Subcutaneous adipose tissue (tissue), 4 donors: ENCODE measurements around the gene MED13L. TPM values are rescaled to one million over a fixed set of nuclear protein-coding genes. Genes with fewer than 3 reads are reported as not detected.

ENCODE experiments used
- total RNA-seq, 4 donors: library from RNA; depleted of rRNA; stranded (reverse); fragments of >200 nt; gene quantifications; one replicate each; pipeline ENCODE4 v1.1.0, GENCODE V29; 2016
- TF ChIP-seq, protein P1 (sequence below): fragments of 450-650 bp; IDR thresholded peaks from one replicate; pipeline ENCODE4 v1.5.1; 2016; ENCODE audit warnings: low read depth, mild to moderate bottlenecking, control low read depth, antibody characterized with exemption, moderate library complexity

MED13L gene
- total RNA-seq, 4 donors from 2014 or later: 164 to 285 (median 225) TPM

DNA sequence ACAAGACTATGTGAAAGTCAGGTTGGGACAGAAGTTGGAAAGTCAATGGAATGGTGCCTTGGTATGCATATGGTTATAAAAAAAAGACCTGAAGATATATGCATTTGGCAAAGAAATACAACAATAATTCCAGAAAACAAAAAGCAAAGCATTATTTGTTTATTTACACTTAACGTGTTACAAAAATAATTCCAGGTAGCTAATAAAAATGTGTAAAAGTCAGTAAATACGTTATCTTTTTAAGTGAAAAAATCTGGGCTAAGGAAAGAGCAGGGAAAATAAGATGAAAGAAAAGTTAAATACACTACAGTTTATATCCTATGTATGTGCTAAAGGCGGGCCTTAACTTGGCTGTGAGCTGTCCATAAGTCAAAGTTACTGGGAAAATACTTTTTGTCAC, 266.3 kb downstream of the MED13L start:
- TF ChIP-seq, protein P1, sequence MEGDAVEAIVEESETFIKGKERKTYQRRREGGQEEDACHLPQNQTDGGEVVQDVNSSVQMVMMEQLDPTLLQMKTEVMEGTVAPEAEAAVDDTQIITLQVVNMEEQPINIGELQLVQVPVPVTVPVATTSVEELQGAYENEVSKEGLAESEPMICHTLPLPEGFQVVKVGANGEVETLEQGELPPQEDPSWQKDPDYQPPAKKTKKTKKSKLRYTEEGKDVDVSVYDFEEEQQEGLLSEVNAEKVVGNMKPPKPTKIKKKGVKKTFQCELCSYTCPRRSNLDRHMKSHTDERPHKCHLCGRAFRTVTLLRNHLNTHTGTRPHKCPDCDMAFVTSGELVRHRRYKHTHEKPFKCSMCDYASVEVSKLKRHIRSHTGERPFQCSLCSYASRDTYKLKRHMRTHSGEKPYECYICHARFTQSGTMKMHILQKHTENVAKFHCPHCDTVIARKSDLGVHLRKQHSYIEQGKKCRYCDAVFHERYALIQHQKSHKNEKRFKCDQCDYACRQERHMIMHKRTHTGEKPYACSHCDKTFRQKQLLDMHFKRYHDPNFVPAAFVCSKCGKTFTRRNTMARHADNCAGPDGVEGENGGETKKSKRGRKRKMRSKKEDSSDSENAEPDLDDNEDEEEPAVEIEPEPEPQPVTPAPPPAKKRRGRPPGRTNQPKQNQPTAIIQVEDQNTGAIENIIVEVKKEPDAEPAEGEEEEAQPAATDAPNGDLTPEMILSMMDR: no peak

DNA sequence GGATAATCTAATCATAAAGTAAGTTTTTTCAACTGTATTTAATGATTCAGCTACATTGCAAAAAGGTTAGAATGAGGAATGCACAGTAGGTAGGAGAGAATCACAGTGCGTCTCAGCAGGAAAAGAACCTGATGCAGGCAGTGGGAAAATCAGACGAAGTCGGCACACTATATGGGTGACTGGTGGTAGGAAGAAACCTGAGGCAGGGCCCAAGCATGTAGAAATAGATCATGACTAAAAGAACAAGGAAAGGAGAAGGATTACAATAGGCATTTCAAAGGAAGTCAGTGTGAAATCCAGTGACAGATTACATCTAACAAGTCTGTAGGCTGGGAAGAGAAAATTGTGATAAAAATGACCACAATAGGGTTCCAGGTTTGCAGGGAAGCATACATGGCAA, 267.0 kb downstream of the MED13L start:
- TF ChIP-seq, protein P1: no peak

DNA sequence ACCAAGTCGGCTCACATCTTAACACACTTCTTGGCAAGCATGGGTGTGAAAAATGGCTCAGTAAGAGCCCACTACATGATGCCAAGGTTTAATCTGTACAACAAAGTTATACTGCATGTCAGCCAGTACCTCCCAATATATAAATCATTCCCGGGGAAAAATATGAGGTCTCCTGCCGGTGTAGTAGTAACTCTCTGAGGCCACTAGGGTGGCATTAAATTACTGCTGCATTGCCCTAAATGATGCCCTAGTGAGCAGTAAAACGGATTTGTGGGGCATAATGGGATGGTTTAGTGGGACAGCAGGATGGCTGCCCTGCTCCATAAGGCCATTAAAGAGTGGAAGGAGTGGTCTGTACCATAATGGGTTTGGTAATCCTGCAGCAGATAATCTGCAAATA, 267.7 kb downstream of the MED13L start:
- TF ChIP-seq, protein P1: no peak

DNA sequence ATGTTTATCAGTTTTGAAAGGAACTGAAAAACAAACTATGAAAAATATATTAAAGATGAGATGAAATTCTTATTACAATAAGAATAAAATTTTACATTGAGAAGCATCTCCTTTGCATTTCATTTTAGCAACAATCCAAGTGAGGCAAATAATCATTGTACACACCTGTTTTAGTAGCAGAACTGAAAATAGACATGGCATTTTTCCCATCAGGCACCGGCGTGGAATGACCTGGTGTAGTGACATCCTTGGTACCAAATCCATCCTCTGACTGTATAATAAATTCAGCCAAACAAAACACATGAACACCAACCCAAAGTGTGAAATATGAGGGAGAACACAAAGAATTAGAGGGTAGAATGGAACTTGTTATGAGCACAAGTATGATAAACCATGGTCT, 271.4 kb downstream of the MED13L start:
- TF ChIP-seq, protein P1: no peak

DNA sequence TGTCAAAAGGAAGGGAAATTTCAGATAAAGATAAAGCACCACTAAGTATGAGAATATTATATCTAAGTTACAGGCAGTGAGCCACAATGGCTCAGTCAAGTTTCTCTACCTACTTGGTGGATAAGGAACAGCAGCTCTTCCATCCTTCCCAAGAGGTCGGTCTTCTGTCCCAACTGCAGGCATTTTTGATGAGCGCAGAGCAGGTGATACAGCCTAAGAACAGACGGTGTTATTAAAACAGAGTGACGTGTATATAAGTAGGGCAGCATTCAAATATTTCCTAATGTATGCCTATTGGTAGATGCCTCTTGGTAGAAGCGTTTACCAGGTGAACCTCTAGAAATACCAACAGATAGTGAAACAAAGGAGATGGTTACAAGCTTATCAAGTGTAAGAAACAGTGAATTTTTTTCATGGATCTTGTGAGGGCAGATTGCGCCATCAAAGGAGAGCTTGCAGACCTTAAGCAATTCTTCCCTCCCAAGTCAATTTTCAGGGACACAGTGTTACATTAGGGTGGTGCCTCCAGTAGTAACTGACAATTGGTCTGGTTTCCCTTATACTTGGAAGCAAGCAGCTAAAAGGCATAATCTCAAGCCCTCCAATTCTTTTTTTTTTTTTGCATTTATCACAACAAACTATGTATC, 274.5 kb downstream of the MED13L start:
- TF ChIP-seq, protein P1: no peak

DNA sequence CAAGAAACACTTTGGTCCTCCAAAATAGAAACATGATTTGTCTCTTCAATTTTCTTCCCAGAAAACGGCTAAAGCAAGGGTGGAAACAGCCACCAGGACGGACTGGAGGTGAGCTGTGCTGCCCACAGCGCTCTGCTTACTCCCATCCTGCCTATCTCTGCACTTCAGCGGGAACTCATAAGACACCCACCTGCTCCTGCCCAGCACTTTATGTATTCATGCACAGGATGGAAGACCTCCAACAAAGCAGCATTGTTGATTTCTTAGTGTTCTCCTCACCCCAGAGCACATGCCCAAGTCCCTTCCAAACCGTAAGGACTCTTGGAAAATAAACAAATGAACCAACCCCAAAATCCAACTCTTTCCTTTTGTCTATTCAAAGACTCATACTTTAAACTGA, 277.2 kb downstream of the MED13L start:
- TF ChIP-seq, protein P1: no peak

DNA sequence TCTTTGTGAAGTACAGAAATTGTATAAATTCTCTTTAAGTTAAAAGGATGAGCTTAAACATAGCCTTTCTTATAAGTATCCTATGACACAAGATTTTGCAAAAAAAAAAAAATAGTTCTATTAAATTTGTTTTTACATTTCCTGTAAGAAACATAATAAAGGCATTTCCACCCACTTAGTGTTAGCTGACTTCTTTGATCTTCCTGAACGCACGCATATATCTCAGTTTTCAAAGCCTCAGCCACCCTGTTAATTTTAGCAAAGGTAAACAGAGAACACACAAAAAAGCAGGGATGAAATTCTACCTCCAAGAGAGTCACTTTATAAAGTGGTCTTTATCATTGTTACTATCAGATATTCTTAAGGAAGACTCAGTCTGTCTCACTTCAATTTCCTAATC, 277.9 kb downstream of the MED13L start:
- TF ChIP-seq, protein P1: no peak
